Measurements from ENCODE around the gene PIMREG.
A peak's percentile ranks its signal among the peaks of the same experiment; 100 is the strongest.

PIMREG gene

DNA sequence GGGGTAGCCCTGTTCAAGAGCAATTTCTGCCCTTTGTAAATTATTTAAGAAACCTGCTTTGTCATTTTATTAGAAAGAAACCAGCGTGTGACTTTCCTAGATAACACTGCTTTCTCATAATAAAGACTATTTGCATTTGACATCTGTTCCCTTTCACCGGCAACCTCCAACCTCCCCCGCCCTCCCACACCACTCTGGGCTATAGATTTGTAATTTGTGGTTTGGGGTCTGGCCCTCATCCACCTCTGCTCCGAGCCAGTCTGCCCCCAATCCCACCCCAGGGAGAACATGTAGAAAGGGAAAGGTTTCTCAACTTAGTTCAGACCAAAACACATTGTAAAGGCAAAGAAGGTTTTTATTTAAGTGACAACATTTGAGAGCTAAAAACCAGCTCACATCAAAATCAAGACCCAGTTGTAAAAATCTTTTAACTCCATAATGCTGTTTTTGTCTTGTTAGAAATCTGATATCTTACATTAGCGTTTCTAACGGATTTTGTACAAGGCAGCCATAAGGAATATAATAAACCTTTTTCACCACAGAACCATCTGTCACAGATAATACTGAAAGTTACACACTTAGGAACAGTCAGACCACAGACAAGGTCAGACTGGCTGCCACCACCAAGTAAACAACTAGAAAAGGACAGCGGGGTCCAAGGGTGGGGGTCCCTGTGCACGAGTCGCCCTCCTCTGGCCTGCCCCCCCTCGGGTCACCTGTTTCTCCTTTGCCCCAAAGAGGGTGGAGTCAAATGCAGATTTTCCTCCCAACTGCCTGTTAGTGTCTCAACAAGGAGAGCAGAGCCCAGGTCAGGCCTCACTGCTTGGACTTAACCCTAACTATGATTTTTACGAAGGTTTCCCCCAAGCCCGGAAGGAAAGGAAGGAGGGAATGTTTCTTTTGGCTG is 6.9 kb downstream of the PIMREG start:
- Histone ChIP-seq H3K9me3 (ENCODE audit: control insufficient read depth, insufficient read depth, low read length) (no peaks in the 10 kb centered on the region), H3K4me1 (ENCODE audit: insufficient read depth, low read length) (peaks cover 29% of the 10 kb centered on the region; the same call in 1 of the 2 replicates), H3K9ac (ENCODE audit: low read depth, low read length) (no peak overlapping the region), H3K36me3 (ENCODE audit: insufficient read depth, low read length) (peaks cover 10% of the 10 kb centered on the region)

DNA sequence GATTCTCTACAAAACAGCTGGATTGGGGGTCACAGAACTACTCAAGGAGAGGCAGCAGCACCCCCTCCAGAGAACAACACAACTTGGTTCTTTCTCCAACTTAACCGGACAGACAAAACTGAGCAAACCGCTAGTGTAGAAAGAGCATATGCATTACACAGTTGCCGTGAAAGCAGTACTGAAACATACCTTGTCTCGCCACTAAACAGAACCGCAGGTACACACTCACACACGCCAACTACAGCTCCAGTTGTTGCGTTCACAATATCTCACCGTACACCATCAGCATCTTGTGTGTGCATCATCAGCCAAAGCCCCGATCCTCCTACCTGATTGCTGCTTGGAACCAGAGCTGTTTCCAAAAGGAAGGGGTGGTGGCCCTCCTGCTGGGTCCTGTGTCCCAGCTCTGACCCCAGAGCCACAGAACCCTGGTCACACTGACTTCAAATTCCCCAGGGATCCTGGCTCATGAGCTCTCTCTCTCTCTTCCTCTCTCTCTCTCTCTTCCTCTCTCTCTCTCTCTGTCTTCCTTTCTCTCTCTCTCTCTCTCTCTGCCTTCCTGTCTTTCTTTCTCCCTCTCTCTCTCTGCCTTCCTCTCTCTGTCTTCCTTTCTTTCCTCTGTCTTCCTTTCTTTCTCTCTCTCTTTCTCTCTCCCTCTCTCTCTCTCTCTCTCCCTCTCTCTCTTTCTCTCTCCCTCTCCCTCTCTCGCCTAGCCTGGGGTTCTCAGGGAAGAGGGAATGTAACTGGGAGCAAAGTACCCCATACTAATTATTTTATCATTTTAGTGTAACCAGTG is 8.4 kb downstream of the PIMREG start:
- H3K9ac ChIP-seq (ENCODE audit: low read depth, low read length) = no peak overlapping the region
- H3K9me3 ChIP-seq (ENCODE audit: control insufficient read depth, insufficient read depth, low read length) = no peaks in the 10 kb centered on the region
- H3K36me3 ChIP-seq (ENCODE audit: insufficient read depth, low read length) = peaks cover 7% of the 10 kb centered on the region; the same call in 1 of the 2 replicates
- H3K4me1 ChIP-seq (ENCODE audit: insufficient read depth, low read length) = peaks cover 35% of the 10 kb centered on the region

DNA sequence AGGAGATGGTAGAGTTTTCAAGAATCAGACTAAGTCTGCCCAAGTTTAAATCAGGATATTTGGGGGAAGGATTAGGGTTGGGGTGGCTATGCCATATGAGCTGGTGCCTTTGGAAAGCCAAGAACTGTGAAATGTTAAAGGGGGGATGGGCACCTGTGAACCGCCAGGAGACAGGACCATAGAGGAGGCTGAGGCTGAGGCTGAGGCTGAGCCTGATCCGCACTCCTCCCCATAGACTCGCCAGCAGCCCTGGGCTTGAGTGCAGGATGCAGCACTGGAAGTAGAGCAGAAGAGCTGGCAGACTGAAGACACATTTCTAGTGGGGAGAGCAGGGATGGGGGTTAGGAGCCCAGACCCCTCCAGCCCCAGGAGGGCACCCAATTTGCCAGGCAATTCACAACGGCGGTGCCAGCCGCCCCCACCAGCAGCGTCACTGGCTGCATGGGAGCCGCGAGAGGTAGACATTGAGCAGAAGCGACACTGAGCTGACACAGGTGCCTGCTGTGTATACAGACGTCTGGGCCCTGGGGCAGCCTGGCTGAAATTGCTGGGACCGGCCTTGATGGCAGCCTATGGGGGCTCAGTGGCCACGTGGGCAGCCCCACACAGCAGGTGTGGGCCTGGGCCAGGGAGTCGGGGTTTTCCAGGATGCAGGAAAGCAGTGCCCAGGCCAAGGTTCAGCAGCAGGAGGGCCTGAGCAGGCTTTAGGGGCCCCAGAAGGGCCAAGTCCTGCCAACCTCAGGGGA is 9.2 kb downstream of the PIMREG start:
- H3K36me3 ChIP-seq (ENCODE audit: insufficient read depth, low read length) = peaks cover 7% of the 10 kb centered on the region; the same call in 1 of the 2 replicates
- no peaks in the 10 kb centered on the region for H3K9me3 ChIP-seq (ENCODE audit: control insufficient read depth, insufficient read depth, low read length)
- no peak overlapping the region for H3K9ac ChIP-seq (ENCODE audit: low read depth, low read length)
- H3K4me1 ChIP-seq (ENCODE audit: insufficient read depth, low read length) = peaks cover 35% of the 10 kb centered on the region

DNA sequence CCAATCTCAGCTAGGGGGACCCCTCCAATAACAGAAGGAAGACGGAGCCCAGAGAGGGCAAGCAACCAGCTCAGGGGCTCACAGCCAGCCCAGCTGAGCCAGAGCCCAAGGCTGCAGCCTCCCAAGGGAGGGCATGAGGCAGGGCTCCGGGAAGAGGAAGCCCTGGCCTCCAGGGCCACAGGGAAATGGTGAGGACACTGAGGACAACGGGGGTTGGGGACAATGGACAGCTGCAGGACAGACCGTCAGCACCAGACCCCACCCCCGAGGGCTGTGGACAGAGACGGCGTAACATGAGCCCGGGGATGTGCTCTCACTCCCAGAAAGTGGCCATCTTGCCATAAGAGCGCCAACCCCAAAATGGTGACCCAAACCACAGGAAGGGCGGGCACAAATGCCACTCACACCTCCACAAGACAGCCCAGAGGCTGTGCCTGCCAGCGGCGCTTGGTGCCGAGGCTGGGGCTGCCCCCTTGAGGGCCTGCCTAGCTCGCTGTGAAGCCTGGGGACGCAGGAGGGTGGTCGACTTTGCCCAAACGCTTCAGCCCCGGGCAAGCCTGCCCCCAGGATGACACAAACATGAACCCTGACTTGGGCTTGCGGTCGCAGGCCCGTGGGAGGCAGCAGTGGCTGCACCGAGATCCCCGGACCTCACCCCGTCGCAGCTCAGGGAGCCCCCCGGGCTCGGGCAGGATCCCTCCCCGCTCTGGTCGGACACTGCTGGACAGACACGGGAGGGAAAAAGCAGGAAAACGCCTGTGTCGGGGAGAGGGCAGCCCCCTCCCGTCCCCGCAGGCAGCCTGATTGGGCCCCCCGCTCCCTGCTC is 10.5 kb downstream of the PIMREG start:
- Histone ChIP-seq H3K9me3 (ENCODE audit: control insufficient read depth, insufficient read depth, low read length) (no peaks in the 10 kb centered on the region), H3K4me1 (ENCODE audit: insufficient read depth, low read length) (peaks cover 35% of the 10 kb centered on the region), H3K36me3 (ENCODE audit: insufficient read depth, low read length) (0 out of 2 replicates have a peak, but pooled peaks cover 2% of the 10 kb centered on the region), H3K9ac (ENCODE audit: low read depth, low read length) (peak overlapping the region; percentile 69)

DNA sequence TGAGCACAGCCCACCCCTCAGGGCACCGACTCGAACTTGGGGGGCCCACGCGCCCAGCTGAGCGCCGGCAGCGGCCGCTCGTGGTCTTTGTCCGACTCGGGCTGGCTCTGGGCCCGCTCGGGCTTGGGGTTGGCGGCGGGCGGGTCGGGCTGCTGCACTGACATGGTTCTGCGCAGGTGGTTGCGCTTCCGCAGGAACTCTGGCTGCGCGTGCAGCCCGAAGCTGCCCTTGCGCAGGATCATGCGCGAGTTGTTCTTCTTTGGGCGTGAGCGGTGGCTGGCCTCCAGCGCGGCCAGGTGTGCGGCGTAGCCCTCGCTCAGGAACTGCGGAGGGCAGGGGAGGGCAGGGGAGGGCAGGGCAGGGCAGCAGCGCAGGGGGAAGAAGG is 11.1 kb downstream of the PIMREG start:
- Histone ChIP-seq H3K4me1 (ENCODE audit: insufficient read depth, low read length) (peaks cover 35% of the 10 kb centered on the region), H3K9ac (ENCODE audit: low read depth, low read length) (peak overlapping the region; percentile 69), H3K36me3 (ENCODE audit: insufficient read depth, low read length) (no peaks in the 10 kb centered on the region), H3K9me3 (ENCODE audit: control insufficient read depth, insufficient read depth, low read length) (no peaks in the 10 kb centered on the region)

DNA sequence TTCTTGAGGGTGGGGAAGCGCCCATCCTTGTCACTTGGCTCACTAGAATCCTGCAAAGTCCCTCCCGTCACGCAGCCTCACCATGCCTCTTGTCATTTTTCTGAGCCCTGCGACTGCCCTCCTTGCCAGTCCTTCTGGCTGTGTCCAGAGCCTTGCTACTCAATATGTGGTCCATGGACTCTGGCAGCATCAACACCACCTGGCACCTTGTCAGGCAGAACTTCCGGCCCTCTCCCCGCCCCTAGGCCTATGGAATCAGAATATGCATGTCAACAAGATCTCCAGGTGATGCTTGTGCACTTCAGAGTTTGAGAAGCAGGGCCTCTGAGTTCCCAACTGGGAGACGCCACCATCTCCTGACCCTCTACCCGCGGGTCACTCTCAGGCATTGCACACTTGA is 12.1 kb downstream of the PIMREG start:
- no peak overlapping the region for H3K9ac ChIP-seq (ENCODE audit: low read depth, low read length)
- peaks cover 32% of the 10 kb centered on the region for H3K4me1 ChIP-seq (ENCODE audit: insufficient read depth, low read length)
- H3K9me3 ChIP-seq (ENCODE audit: control insufficient read depth, insufficient read depth, low read length) = no peaks in the 10 kb centered on the region
- no peaks in the 10 kb centered on the region for H3K36me3 ChIP-seq (ENCODE audit: insufficient read depth, low read length)

DNA sequence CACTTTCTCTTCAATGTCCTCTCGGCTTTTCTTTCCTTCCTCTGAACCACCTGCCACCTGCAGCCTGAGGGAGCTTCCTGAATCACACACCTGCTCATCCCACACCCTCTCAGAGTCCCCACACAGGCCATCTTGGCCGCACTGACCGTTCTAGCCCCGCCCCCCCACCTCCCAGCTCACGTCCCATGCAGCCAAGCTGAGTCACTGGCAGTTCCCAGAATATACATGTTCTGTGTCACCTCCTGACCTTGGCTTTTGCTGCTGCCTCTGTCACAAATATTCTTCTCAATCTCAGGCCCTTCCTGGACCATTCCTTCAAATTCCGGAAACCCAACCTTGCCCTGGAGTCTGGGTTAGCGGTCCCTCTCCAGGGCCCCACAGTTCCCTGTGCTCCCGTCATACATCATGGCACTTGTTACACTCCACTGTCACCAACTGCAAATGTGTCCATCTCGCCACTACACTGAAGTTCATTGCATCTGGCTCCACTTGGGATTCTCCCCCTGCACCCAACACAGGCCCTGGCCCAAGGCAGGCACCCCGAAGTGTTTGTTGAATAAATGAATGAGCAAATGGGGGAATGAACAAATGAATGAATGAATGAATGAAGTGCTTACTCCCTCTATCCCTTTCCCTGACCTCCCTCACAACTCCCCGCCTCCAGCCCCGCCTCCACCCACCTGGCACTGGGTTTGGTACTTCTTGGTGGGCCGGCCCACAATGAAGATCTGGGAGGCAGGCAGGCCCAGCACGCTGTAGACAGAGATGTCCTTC is 12.8 kb downstream of the PIMREG start:
- no peaks in the 10 kb centered on the region for H3K36me3 ChIP-seq (ENCODE audit: insufficient read depth, low read length)
- H3K9me3 ChIP-seq (ENCODE audit: control insufficient read depth, insufficient read depth, low read length) = no peaks in the 10 kb centered on the region
- peaks cover 29% of the 10 kb centered on the region for H3K4me1 ChIP-seq (ENCODE audit: insufficient read depth, low read length)
- no peak overlapping the region for H3K9ac ChIP-seq (ENCODE audit: low read depth, low read length)

DNA sequence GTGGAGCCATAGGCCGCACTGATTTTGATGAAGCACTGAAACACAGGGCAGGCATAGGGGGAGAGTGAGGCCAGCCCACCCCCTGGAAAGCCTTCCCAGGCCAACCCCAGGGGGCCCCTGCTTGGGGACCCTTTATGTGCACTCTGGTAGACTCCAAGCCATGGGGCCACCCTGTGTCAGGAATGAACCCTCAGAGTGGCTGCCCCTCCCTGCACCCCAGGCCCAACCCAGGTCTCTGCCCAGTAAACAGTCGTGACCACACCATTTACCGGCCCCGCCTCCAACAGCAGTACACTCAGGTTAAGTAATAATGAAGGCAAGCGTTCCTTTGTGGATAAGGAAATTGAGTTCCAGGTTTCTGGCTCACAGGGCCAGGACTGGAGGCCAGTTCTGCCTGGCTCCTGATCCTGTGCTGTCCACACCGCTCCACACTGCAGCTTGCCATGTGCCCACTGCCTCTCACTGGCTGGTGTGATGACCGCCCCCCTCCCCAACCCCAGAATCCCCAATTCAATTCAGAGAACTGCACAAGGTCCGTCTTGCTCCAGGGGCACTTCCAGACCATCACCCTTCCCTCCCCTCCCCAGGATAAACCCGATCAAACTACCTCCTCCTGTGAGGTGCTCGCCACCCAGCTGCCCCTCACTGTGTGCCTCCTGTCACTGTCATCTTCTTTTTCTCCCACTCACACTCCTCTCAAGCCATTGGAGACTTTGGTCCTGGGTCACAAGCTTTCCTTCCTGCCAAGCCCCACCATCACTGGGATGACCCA is 13.6 kb downstream of the PIMREG start:
- Histone ChIP-seq H3K9me3 (ENCODE audit: control insufficient read depth, insufficient read depth, low read length) (no peaks in the 10 kb centered on the region), H3K36me3 (ENCODE audit: insufficient read depth, low read length) (no peaks in the 10 kb centered on the region), H3K9ac (ENCODE audit: low read depth, low read length) (no peak overlapping the region), H3K4me1 (ENCODE audit: insufficient read depth, low read length) (peaks cover 29% of the 10 kb centered on the region)

DNA sequence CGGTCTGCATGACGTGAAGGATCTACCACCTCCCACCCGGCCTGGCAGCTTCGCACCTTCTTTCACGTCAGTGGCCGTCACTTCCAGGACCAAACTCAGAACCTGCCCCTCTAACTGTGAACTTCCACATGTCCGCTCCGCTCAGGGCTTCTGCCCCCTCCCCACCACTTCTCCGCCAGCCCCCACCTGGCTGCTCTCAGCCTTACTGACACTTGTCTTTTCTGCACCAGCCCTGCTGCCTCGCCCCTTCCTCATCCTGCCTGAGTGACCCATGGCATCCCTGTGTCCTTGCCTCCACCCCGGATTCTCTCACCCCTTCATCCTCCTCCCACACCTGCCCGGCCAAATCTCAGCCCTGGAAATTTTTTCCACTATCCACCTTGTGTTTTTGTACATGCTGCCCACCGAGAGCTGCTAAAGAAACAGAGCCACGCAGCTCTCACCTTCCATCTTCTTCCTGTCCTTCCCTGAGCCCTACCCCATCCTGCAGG is 14.2 kb downstream of the PIMREG start:
- Histone ChIP-seq H3K9ac (ENCODE audit: low read depth, low read length) (no peak overlapping the region), H3K4me1 (ENCODE audit: insufficient read depth, low read length) (peaks cover 23% of the 10 kb centered on the region), H3K9me3 (ENCODE audit: control insufficient read depth, insufficient read depth, low read length) (no peaks in the 10 kb centered on the region), H3K36me3 (ENCODE audit: insufficient read depth, low read length) (no peaks in the 10 kb centered on the region)

DNA sequence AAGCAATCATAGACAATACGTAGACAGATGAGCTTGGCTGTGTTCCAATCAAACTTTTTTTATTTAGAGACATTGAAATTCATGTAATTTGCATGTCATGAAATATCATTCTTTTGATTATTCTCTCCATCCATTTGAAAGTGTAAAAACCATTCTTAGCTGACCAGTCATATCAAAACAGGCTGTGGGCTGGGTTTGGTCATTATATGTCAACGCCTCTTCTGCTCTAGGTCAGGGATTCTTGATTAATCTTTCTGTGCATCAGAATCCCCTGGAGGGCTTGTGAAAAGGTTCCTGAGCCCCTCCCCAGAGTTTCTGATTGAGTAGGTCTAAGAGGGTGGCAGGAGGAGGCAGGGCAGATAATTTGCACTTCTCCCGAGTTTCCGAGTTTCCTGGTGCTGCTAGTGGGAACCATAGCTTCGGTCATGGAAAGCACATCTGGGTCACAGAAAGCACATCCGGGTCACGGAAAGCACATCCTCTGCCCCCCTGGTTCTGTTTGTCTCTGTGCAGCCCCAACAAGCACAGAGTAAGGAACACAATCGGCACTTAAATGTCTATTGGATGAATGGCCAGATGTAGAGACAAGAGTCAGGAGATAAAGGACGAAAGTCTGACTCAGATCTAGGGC is 16.4 kb downstream of the PIMREG start:
- H3K36me3 ChIP-seq (ENCODE audit: insufficient read depth, low read length) = no peaks in the 10 kb centered on the region
- peaks cover 13% of the 10 kb centered on the region for H3K4me1 ChIP-seq (ENCODE audit: insufficient read depth, low read length)
- no peaks in the 10 kb centered on the region for H3K9me3 ChIP-seq (ENCODE audit: control insufficient read depth, insufficient read depth, low read length)
- no peak overlapping the region for H3K9ac ChIP-seq (ENCODE audit: low read depth, low read length)

DNA sequence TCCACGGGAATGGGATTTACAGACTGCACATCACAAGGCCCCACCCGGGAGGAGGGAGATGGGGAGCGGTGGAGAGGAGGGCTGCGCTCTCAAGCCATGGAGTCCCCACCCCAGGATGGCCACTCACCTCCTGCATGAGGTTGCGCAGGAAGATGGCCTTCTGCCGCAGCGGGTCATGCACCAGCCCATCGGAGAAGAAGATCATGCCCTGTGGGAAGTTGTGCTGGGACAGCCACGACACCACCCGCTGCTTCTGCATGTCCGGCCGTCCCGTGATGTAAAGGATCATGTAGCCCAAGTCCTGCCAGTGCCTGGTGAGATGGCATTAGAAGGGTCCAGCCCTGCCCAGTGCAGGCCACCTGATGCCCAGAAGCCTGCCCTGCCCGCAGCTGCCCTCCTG is 17.0 kb downstream of the PIMREG start:
- Histone ChIP-seq H3K4me1 (ENCODE audit: insufficient read depth, low read length) (peaks cover 13% of the 10 kb centered on the region), H3K9ac (ENCODE audit: low read depth, low read length) (no peak overlapping the region), H3K9me3 (ENCODE audit: control insufficient read depth, insufficient read depth, low read length) (no peaks in the 10 kb centered on the region), H3K36me3 (ENCODE audit: insufficient read depth, low read length) (no peaks in the 10 kb centered on the region)
